A549 treated with DMSO at 1 μM for 4 hours (cell line): ENCODE results near the gene ATOH1. TPM values are rescaled to one million over a fixed set of nuclear protein-coding genes. Genes with fewer than 3 reads are reported as not detected.

Experiments used
- total RNA-seq: library from RNA; stranded (reverse); fragments of 200-300 nt; extraction: Qiagen RNA extraction; gene quantifications from 5 replicates; pipeline ENCODE4 v1.2.3, GENCODE V29; 2022; ENCODE audit warnings: low read depth

Gene ATOH1
- total RNA-seq, result not detected in 5 replicates

GRCh38 chr4:93828332-93828994 lies at the start of gene ATOH1:
ATOH1 (plus strand) TSS chr4:93828753; CDS start chr4:93828927, 174 bp downstream.

